DMS79 (cell line): ENCODE measurements around the gene CTDSPL.
"Not testable (repeated sequence)": the region's sequence is repeated elsewhere in the genome, so short reads cannot be mapped to it uniquely, and the experiment has no call there.

Experiments used
- DNase-seq: peaks from one replicate; lab custom pipeline; 2025; lab: John Stamatoyannopoulos, UW

Gene CTDSPL

DNA sequence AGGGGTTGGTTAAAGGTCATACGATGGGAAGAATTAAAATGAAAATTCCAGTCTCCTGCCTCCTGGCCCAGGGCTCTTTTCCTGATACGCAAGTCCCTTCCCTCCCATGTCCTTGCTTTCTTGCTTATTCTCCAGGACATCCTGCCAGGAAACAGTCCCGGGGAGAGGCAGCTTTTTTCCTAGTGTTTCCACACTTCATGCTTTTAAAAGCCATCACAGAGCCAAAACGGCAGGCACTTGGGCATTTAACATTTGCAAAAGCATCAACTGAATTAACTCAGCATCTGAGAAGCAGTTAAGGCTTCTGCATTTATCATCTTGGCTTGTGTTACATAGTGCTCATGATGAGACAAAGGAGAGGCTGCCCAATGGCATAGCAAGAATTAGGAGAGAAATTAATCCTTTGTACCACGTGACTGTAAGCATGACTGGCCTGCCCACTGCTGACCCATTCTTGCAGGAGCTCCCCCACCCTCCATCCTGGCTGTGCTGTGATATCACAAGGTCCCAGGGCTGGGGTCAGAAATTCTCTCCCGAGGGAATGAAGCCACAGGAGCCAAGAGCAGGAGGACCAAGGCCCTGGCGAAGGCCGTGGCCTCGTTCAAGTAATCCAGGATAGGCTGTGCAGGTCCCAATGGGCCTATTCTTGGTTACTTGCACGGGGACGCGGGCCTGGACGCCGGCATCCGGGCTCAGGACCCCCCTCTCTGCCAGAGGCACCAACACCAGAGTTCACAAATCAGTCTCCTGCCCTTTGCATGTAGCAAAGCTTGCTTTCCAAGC, 107.3 kb downstream of the CTDSPL start:
- no peak for DNase-seq

DNA sequence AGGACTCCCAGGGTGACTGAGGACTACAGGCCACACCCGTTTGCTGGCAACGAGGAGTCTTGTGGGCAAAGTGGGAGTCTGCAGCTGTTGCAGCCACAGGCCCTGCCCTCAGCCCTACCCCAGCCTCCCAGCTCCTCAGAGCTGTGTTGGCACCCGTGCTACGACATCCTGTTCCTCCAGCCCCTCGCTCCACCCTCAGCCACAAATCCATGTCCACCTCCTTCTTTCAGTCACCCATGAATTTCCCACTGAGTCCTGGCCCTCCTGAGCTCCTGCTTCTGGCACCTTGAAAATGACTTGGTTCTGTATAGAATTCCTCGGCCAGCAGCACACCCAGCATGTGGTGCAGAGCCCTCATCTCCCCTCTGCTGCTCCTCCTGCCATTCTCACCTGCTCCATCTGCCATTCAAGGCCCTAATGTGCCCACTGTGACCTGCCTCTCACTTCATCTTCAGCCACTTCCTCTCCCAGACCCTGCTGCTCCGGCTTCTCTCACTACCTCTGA, 108.0 kb downstream of the CTDSPL start:
- no peak for DNase-seq

DNA sequence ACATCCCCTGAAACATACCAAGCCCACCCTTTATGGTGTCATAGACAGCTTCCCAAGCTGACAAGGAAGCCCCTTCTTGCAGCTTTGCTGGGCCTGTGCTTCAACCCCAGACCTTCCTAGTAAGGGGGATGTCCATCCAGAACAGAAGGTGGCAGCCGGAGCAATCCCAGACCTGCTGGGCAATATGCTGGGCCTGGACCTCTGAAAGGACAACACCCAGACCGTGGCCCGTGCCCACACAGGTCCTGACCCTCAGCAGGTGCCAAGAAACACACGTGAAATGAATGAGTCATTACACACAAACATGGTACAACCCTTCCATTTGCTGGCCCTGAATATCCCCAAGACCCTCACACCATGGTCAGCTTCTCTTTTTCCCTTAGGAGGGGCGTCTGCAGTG, 109.1 kb downstream of the CTDSPL start:
- DNase-seq, result no peak

DNA sequence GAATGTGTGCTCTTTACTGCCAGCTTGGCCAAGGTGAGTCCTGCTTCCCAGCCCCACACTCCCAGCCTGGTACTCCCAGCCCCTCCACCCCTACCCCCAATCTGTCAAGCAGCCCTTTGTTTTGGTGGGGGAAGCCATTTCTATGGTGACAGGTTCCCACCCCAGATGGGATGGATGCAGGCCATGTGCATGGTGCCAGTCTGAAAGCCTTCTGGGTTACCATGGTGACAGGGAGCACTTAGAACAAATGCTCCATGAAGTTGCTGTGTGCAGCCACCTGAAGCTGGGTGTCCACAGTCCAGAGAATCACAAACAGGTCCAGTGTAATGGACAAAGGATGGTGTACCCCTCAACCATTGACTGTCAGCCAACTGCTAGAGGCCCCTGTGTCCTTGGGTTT, 109.8 kb downstream of the CTDSPL start:
- no peak for DNase-seq

DNA sequence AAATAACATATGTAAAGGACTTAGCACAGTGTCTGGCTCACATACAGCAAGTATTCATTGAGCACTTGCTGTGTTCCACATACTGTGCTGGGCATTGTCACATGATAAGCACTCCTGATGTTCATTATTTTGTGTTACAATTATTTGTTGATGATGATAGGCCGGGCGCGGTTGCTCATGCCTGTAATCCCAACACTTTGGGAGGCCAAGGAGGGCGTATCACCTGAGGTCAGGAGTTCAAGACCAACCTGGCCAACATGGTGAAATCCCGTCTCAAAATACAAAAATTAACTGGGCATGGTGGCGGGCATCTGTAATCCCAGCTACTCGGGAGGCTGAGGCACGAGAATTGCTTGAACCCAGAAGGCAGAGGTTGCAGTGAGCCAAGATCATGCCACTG, 110.4 kb downstream of the CTDSPL start:
- DNase-seq, result not testable (repeated sequence)

DNA sequence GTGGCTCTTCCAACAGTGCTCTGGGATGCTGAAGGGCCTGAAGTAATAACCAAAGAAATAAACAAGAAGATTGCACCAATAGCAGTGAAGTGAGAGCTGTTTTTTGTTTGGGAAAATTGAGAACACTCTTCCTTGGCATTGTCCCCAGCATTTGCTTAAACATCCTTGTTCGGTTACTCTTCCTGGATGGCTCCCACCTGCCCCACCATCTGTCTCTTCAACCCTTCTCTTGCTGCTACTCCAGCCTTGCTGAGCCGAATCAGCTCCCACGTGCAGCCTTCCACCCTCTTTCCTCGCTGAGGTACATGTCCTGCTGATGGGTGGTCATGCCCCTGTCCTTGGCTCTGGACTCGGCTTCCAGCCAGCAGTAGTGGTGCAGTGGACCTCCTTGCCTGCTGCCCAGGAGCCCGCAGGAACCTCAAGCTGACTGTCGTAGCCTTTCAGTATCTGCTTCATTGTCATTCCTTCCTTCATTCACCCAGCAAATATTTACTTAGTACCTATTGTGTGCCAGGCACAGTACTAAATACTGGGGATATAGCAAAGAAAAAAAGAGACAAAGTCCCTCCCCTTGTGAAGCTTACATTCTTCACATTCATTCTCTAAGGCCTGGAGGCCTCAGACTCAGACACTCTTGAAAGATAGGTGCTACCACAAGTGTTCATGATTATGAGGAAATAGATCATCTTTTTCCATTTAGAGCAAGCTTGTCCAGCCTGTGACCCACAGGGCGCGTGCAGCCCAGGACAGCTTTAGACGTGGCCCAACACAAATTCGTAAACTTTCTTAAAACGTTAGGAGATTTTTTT, 111.8 kb downstream of the CTDSPL start:
- no peak for DNase-seq

DNA sequence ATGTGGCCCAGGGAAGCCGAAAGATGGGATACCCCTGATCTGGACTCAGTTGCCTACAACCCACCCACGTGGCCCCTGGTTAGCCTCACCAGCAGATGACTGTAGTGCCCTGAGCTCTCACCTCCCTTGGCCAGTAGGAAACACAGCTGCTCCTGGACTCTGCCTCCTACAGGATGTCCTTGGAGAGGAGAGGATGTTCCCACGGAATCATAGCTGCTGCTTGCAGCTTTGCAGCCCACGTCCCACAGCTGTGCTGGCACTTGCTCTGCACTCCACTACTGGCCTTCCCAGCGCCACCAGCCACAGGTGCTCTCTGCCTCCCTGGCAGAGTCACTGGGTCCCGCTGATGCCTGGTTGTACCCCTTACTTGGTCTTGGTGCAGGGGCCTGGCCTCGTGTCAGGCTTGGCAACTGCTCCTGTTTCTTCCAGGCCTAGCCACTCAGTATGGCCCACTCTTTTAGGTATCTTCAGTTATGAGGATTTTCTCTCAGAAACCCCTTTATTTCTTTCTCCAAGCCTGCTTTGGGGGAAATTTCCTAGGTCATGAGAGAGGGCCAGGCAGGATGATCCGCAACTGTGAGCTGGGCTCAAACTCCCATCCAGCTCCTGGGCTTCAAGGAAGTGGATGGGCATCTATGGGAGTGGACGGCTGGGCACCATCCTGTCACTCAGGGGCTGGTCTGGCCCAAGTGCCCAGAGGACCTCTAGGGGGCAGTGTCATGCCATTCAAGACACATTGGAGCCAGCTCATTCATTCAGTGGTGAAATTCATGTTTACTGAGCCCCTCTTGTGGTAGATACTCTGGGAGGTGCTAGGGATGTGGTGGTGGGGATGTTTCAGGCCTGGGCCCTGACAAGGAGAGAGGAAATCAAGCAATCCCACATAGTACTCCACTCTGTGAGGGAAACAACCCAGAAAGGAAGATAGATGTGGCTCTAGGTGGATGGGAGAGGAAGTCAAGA, 112.7 kb downstream of the CTDSPL start:
- DNase-seq, result no peak

DNA sequence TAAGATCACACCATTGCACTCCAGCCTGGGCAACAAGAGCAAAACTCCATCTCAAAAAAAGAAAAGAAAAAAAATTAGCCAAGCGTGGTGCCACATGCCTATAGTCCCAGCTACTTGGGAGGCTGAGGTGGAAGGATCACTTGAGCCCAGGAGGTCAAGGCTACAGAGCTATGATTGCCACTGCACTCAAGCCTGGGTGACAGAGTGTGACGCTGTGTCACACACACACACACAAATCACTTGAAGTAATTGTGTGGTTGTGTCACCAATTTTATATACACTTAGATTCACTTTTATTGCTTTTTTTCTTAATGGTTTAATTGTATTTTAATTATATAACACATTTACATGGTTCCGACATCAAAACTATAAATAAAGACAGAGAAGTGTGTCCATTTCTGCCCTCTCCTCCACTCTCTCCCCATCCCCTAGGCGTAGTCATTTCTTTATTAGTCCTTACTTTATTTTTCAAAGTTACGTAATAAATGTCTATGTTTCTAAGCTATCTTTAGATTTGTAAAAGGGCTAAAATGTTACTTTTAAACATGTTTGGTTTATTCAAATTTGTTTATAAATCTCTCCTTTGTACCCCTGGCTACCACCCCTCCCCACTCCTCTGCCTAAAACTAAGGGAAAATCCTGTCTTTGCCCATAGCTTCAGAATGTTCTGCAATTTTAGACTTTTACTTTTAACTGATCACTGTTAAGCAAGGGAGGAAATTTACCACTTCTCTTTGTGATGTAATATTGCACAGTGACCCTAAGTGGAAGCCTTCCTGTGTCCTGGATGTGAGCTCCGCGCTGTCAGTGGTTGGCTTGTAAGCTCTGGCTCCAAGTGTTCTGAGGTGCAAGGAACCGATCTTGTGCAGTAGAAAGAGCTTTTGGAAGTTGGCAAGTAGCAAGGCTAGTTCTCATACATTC, 118.1 kb downstream of the CTDSPL start:
- DNase-seq, result no peak

DNA sequence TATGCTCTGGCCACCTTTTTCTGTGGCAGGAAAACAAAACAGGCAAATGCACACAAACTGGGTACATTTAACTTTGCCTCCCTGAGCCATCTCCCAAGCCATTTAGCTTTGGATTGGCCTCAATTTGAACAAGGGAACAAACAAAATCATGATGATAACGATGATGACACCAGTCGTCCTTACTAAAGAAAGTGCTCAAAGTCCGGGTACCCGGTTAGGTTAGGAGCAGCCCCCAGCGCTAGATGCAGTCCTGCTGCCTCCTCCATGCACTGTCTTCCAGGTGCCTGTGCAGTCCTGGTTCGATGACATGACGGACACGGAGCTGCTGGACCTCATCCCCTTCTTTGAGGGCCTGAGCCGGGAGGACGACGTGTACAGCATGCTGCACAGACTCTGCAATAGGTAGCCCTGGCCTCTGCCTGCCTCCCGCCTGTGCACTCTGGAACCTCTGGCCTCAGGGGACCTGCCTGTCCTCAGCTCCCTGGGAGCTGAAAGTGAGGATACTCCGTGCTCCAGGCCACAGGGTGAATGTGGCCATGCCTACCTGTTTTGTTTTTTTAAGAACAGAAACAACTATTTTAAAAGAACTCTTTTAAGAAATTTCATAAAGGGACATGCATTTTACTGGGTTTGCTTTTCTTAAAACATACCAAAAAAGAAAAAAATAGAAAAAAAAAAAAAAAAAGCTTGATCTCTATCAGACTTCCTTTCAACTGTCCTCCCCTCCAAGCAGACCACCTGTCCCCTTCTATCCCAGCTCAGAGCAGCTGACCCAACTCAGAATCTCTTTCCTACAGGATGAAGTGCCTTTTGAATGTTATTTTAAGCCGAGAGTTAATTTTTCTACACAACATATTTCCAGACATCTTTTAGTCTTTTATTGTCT, 119.0 kb downstream of the CTDSPL start:
- DNase-seq, result no peak

DNA sequence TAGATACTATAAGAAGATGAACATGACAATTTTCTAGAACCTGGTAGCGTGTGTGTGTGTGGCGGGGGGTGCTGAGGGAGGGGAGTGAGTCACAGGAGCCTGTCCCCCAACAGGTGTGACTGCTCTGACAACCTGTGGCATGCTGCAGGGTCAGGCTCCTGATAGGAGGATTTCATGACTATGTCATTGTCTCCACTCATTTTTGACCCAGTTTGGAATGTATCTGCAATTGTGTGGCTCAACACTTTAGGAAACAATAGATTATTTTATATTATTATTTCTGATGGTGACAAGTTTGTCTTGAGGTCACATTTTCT, 119.6 kb downstream of the CTDSPL start:
- DNase-seq, result no peak

DNA sequence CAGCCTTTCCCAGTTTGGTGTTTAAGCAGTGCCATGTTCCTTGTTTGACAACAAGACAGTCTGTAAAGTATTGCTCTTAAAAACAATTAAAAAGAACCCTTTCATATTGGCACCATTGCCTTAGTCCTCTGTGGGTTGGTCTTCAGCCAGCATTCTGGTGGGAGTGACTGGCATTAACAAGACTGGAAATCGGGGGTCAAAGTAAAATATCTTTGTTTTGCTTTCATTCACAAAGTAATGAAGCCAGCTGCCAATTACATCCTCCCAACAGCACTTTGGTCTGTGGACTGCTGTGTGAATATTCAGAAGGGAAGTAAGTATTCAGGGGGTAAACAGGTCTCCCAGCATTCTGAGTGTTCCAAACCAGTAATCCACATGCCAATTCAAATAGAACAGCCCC, 120.7 kb downstream of the CTDSPL start:
- no peak for DNase-seq

DNA sequence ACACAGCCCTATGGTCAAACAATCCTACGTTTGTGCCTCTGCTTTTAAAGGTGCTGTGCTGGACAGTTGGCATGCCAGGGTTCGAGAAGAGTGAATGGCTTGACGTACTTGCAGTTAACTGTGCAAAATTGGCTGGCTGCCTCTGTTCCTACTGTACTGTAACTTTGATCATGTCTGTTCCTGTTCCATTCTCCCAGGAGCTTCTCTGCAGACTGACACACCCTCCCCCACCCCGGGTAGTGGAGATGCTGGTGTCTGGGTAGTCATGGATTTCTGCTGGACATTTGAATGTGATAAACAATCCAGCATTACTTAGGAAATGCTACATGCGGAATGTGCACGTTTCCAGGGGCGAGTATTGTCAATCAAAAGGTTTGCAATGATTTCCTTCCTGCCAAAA, 122.4 kb downstream of the CTDSPL start:
- no peak for DNase-seq

DNA sequence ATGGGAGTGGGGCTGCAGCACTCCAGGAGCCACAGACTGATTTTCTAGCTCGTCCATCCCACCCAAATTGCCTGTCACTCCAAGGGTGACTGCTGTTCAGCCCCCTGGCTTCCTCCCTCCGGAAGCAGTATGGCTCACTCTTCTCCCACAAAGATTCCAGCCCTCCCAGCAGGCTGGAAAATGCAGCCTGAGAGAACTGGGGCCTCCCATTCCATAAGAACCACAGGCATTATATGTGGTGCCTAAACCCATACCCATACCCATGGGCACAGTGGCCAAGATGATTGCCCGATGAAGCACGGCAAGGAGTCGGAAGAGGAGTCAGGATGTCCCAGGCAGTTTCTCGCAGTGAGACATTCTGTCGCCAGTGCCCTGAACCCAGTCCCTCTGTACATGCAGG, 122.9 kb downstream of the CTDSPL start:
- DNase-seq, result no peak

DNA sequence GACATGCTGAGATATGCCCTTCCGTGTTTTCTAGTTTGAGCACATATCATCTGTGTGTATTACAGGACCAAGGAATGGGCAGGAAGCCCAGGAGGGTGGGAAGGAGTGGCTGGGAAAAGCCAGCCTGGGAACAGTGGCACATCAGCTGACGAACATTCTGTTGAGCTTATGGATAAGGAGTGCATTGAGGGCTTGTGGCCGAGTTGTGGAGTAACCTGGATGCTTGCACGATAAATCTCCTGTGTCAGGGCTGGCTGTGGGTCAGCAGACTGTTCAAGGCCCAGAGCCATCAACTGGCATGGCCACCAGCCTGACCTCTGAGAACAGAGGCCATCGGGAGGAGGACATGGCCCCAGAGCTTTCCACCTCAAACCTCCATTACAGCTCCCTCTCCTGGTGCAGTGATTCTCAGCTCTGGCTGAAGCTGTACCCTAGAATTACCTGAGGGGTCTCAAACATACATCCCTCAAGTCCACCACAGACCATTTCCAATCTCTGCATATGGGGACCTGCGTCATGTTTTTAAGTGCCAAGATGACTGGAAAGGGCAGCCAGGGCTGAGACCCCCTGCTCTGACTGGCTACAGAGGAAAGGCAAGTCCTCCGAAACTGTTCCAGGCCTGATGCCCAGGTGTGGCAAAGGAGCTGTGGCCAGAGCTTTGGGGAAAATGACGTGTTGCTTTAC, 124.1 kb downstream of the CTDSPL start:
- DNase-seq, result no peak

DNA sequence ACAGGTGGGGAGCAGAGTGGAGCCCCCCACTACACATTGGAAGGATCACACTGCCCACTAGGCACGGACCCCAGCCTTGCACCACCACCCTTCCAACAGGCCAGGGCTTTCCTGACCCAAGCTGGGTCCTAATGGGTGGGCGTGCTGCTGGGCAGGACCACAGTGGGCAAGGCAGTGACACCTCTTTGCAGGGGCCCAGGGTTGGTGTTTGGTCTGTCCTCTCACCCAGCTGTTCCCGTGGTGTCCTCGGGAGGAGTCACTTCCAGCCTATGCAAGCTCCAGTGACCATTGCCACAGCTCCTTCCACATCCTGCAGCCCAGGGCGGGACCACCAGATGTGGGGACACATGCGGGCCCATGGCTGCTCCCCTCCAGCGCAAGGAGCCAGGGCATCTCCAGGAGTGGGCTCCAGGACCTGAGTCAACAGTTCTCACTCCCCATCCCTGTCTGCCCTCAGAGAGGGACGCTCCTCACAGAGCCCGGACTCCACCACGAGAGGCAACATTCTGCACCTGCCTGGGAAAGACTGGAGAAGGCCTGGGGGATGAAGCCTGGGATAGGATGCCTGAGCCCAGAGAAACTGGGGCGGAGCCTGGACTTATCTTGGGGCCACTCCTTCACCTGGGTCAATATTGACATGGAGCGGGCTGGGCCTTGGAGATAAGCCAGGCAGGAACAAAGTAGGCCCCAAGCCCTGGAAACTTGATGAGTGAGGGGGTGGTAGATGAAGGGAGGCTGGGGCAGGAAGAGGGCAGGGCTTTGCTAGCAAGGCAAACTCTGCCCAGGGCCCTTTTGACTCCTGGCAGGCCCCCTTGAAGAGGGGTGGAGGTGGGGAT, 125.0 kb downstream of the CTDSPL start:
- no peak for DNase-seq

DNA sequence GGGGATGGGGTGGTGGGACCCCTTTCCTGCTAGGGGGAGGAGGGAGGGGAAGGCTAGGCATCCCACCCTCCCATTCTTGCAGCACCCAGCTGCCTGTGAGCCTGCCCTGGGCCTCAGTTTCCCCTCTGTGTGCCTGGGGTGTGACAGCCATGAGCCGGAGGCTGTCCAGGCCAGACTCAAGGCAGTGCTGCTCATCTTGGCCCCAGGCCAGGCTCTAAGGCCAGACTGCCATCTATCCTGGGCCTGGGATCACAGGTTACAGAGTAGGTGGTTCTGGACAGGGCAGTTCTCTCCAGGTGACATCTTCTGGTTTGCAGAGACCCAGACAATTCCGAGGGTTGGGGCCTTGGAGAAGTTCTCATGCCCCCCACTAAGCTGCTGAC, 125.6 kb downstream of the CTDSPL start:
- DNase-seq, result no peak

DNA sequence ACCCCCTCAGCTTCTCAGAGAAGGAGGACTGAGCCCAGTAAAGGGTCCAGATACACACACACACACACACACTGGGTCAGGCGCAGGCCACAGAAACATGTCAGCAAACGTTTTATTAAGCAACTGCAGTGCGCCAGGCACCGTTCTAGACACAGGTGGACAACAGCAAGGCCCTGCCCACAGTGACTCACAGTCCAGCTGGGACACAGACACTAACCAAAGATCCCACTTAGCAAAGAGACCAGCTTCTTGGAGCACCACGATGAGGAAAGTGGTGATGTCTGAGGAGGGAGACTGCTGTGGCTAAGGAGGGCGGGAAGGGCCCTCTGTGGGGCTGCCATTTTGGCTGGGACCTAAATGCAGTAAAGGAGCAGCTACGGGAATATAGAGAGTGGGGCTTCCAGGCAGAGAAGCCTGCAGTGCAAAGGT, 126.1 kb downstream of the CTDSPL start:
- DNase-seq, result no peak

DNA sequence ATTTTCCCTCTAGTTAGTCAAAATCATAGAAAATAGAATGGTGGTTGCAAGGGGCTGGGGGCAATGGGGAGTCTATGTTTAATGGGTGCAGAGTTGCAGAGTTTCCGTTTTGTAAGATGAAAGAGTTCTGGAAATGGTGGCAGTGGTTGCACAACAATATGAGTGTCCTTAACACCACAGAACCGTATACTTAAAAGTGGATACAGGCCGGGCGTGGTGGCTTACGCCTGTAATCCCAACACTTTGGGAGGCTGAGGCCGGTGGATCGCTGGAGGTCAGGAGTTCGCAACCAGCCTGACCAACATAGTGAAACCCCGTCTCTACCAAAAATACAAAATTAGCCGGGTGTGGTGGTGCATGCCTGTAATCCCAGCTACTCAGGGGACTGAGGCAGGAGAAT, 126.7 kb downstream of the CTDSPL start:
- DNase-seq, result not testable (repeated sequence)
